Stimulated activated CD8-positive, alpha-beta memory T cell treated with anti-CD3 and anti-CD28 coated beads, Interleukin-4, amount 100 ng/mL, for 4 hours (primary cell): ENCODE results near the gene MCTP2.

Source experiments
- DNase-seq, 2 donors: peaks; one replicate each; pipeline ENCODE4 v3.0.0-alpha.2; 2020; ENCODE audit warnings: low read depth in 2 of 2, low spot score in 1 of 2

The MCTP2 gene

DNA sequence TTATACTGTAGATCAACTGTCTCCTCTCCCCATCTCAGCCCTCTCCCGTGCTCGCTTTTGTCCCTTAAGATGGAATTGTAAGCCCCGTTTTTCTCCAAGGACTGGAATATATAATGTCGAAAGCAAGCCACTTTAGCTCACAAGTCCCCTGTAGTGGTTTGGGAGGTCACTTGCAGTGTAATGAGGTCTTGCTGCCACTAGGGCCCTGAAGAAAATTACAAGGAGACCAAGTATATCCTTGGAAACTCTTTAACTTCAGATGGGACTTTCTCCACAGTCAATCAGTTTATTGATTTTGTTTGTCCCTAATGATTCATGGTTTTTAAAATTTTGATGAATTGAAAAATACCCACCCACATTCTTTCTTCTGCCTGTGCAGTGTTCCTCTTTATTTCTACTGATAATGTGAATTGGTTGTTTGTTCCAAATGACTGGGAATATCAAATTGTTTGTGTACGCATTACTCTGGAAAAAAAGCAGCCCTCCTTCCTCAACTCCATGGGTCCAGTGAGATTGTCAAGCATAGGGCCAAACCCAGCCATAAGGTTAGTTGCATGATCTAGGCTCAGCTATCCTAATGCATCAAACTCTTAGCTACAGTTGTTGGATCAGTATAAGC, 294.8 kb downstream of the MCTP2 start:
- no peak for DNase-seq

DNA sequence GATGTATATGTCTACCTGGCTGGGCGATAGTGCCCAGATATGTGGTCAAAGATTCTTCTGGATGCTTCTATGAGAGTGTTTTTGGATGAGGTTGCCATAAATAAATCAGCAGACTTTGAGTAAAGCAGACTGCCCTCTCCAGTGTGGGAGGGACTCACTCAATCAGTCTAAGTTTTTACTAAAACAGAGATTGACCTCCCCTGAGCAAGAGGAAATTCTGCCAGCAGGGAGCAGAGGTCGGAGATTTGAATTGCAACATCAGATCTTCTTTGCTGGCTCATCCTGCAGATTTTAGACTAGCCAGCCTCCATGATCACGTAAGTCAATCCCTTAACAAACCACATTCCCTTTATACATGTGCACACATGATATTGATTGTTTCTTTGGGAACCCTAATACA, 300.9 kb downstream of the MCTP2 start:
- no peak for DNase-seq
